Erythroblast (primary cell): Measurements from ENCODE around the gene AGTRAP.

Source experiments
- GATA1 ChIP-seq: IDR thresholded peaks from 2 replicates; pipeline ENCODE4 v1.6.1; 2011; ENCODE audit warnings: low read depth, mild to moderate bottlenecking, control low read depth, low read length, moderate library complexity
- POLR2A ChIP-seq: IDR thresholded peaks from 2 replicates; pipeline ENCODE4 v1.6.1; 2011; ENCODE audit warnings: mild to moderate bottlenecking, low read length

DNA sequence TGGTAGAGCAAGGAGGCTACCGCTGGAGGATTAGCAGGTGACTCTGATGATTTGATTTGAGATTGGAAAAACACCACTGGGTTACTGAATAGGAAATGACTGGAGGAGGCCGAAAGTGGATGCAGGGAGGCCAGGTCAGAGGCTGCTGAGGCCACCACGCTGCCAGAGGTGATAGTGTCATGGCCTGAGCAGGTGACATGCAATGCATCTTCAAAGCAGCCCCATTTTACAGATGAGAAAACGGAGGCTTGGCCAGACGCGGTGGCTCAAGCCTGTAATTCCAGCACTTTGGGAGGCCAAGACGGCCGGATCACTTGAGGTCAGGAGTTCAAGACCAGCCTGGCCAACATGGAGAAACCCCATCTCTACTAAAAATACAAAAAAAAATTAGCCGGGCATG lies 38.8 kb downstream of the AGTRAP start:
- no peak for TF ChIP-seq POLR2A
- no peak for TF ChIP-seq GATA1
